Measurements from ENCODE around the gene DSG4.

Gene DSG4

GRCh38 chr18:31451625-31452024 is 75.0 kb downstream of the DSG4 start:
- DNase-seq: no peak

GRCh38 chr18:31454066-31454708 is 77.6 kb downstream of the DSG4 start:
- DNase-seq: no peak

Data from NCI-H2029 treated with DMSO at 0.1 percent for 48 hours (cell line).